ENCODE results near the gene SLC19A1.

DNA sequence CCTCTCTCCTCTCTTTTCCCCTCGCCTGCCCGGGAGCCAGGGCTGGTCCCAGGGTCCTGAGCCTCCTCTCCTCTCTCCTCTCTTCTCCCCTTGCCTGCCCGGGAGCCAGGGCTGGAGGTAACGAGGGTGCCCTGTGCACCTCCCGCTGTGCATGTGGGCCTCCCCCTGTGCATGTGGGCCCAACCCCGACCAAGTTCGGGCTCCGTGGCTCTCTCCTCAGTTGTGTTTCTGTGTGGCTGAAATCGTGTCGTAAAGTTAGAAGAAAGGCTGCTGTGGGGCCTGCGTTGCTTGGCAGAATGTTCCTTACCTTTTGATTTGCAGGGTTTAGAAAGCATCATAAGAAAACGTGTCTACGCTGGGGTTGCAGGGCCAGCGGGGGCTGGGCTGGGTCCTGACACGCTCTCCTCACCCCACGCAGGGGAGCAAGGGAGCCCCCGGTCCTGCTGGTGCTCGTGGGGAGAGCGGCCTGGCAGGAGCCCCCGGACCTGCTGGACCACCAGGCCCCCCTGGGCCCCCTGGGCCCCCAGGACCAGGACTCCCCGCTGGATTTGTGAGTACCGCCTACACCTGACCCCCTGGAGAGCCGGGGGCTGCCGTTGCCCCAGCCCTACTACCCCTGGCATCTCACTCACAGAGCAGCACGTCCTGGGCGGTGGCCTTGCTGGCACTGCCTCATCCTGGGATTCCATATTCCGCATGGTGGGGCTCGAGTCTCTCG, 55.6 kb downstream of the SLC19A1 start:
- TF ChIP-seq EZH2 (IDR thresholded peaks at IDR 0.05) (no peak), POLR2AphosphoS5 (IDR thresholded peaks at IDR 0.05; ENCODE audit: borderline replicate concordance, low read depth, low read length) (no peak), FOXP2 (optimal IDR thresholded peaks at IDR 0.05; ENCODE audit: control extremely low read depth, extremely low read length, insufficient read depth) (no peak)

Data from SK-N-MC (cell line).